GM19372 (cell line): ENCODE results near the gene C19orf73.

ENCODE experiments used
- ATAC-seq: cut with Tn5 transposase; IDR thresholded peaks from one replicate; pipeline ENCODE4 v1.9.1; 2021; ENCODE audit warnings: mild to moderate bottlenecking, low read depth, moderate library complexity; ENCODE audit not compliant: unreplicated experiment

The C19orf73 gene

DNA sequence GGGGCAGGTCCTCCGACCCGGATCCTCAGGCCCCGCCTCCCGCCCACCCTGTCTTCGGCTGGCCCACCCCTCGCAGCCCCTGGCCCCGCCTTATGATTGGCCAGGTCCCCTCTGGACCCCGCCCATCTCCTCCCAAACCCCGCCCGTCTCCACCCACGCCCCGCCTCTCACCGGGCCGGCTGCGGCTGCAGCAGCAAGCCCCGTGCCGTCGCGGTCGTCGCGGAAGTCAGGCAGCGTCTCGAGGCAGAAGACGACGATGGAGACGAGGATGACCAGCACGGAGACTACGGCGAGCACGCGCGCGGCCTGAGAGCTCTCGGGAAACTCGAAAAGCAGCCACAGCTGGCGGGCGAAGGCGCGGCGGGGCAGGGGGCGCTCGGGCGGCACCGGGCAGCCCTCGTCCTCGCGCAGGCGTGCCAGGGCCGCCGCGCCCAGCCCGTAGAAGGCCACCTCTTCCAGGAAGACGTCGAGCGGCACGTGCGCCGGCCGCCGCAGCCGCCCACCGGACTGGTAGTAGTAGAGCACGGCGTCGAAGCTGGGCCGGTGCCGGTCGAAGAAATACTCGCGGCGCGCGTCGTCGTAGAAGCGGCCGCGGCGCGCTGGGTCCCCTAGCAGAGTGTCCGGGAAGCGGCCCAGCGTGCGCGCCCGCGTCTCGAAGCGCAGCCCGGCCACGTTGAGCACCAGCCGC is 46.9 kb downstream of the C19orf73 start:
- ATAC-seq = no peak

DNA sequence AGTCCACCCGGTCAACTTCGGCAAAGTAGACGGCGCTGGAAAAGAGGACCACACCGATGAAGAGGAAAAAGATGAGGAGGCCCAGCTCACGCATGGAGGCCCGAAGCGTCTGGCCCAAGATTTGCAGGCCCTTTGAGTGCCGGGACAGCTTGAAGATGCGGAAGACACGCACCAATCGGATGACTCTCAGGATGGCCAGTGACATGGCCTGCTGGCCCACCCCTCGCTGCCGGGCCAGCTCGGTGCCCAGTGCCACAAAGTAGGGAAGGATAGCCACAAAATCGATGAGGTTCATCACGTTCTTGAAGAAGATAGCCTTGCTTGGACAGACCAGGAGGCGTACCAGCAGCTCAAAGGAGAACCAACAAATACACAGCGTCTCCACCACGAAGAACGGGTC is 48.5 kb downstream of the C19orf73 start:
- no peak for ATAC-seq

DNA sequence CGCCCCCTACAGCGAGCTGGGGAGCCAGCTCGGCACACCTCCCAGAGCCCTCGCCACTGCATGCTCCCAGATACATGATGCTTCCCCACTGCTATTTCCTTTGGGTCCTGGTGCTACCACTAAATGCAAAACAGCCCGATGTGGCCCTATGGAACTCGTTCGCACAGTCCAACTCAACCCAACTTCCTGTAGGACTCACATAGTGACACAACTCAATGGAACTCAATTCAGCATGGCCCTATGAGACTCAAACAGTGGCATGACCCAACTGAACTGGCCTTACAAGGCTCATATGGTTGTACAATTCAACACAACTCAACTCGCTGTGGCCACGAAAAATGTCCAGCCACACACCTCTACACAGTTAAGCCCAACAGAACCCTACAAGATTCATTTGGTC is 49.9 kb downstream of the C19orf73 start:
- no peak for ATAC-seq
